ENCODE results near the gene NEBL.

GRCh38 chr10:20920061-20920460, 22.9 kb upstream of the NEBL start:
- TF ChIP-seq POLR2A (IDR thresholded peaks at IDR 0.05; ENCODE audit: low read depth, low read length) (no peak), CTCF (conservative IDR thresholded peaks at IDR 0.05; ENCODE audit: low read depth, low read length) (no peak), USF2 (IDR thresholded peaks at IDR 0.05; ENCODE audit: low read depth, low read length) (no peak), RAD21 (IDR thresholded peaks at IDR 0.05; ENCODE audit: low read length) (no peak), RFX5 (IDR thresholded peaks at IDR 0.05; ENCODE audit: low read depth, low read length) (no peak), MAFK (IDR thresholded peaks at IDR 0.05; ENCODE audit: low read depth, low read length) (no peak), CEBPB (IDR thresholded peaks at IDR 0.05; ENCODE audit: low read depth, low read length) (no peak), RCOR1 (IDR thresholded peaks at IDR 0.05; ENCODE audit: insufficient replicate concordance, low read length) (no peak), NFE2L2 (IDR thresholded peaks at IDR 0.05; ENCODE audit: low read depth, low read length) (no peak), SMC3 (IDR thresholded peaks at IDR 0.05; ENCODE audit: low read depth, low read length) (no peak), FOS (IDR thresholded peaks at IDR 0.05; ENCODE audit: low read depth, low read length) (no peak)

All from IMR-90 (cell line).